Prostate gland (tissue), 2 donors: ENCODE results near the gene SLC35B4. TPM values are rescaled to one million over a fixed set of nuclear protein-coding genes. Genes with fewer than 3 reads are reported as not detected.

Source experiments
- DNase-seq: peaks from one replicate; pipeline ENCODE4 v3.0.0-alpha.2; 2019; ENCODE audit warnings: low spot score
- H3K27ac ChIP-seq, 2 donors: fragments of 200-600 bp; sonication (generic); 2 replicates each; pipeline ENCODE4 v1.5.1; 2017 to 2019
- H3K27me3 ChIP-seq: fragments of 200-600 bp; sonication (generic); replicated peaks from 2 replicates; pipeline ENCODE4 v1.5.1; 2019; ENCODE audit not compliant: insufficient read depth
- H3K36me3 ChIP-seq, 2 donors: fragments of 200-600 bp; sonication (generic); 1 replicate in 1 of 2; 2 replicates in 1 of 2; pipeline versions ENCODE4 v1.5.1 to v1.8.1; 2017 to 2019
- H3K4me1 ChIP-seq: fragments of 200-600 bp; sonication (generic); replicated peaks from 2 replicates; pipeline ENCODE4 v1.5.1; 2019
- H3K4me3 ChIP-seq, 2 donors: fragments of 200-600 bp; sonication (generic); 2 replicates each; pipeline ENCODE4 v1.5.1; 2017 to 2019
- H3K9me3 ChIP-seq: fragments of 200-600 bp; sonication (generic); 2 replicates; pipeline ENCODE4 v1.5.1; 2017
- POLR2A ChIP-seq: fragments of 450-650 bp; IDR thresholded peaks from one replicate; pipeline ENCODE4 v1.6.1; 2016; ENCODE audit warnings: antibody characterized with exemption, mild to moderate bottlenecking
- POLR2AphosphoS5 ChIP-seq: sonication (generic); formaldehyde crosslinking; IDR thresholded peaks from one replicate; pipeline ENCODE4 v1.6.1; 2017; ENCODE audit warnings: antibody characterized with exemption
- WGBS: methylation state at CpG from one replicate; pipeline ENCODE4 v1.1.5; 2018; 5-methylcytosine and 5-hydroxymethylcytosine counted together
- intact Hi-C: fragments of 100-400 bp; cut with DNase I; formaldehyde crosslinking; loops from one replicate; pipeline ENCODE4 v1.14.2; 2022
- total RNA-seq, 2 donors: library from RNA; depleted of rRNA; stranded (reverse); fragments of >200 nt; gene quantifications; one replicate each; pipeline ENCODE4 v1.1.0, GENCODE V29; 2016
- TF ChIP-seq, protein P1 (sequence below), 4 experiments: fragments of 200-600 bp in 2 of 4; fragments of 450-650 bp in 2 of 4; sonication (generic) in 2 of 4; IDR thresholded peaks; 1 replicate in 3 of 4; 2 replicates in 1 of 4; pipeline ENCODE4 v1.5.1; 2016 to 2019; ENCODE audit warnings: antibody characterized with exemption in 4 of 4, mild to moderate bottlenecking in 2 of 4, moderate library complexity in 2 of 4

SLC35B4 gene
- total RNA-seq, 2 donors from 2014 or later: 6.4 to 20.6 TPM

DNA sequence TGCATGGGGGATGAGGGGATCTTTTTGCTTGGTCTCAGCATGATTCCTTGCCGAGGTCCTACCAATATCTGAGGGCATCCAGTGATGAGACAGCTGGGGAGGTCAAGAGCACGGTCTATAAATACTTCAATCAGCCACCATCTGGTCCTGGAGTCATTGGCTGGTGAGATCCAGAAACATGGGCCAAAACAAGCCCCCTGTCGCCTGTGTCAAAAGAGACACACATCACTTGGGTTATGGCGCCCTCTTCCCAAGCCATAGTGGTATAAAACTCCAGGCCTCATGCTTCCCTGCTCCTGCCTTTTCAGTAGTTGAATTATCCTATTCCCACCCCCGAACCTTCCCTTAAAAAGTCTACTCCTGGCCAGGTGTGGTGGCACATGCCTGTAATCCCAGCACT is 60.9 kb downstream of the SLC35B4 start:
- WGBS: 86% methylated on average over 5 of the region's 5 CpGs
- Histone ChIP-seq H3K9me3 (no peaks in the 10 kb centered on the region), H3K27me3 (no peaks in the 10 kb centered on the region), H3K4me1 (no peaks in the 10 kb centered on the region), H3K36me3 (no peaks in the 10 kb centered on the region), H3K27ac (no peak overlapping the region), H3K4me3 (no peak overlapping the region)
- intact Hi-C loops: no loop called here
- no peak for DNase-seq
- TF ChIP-seq, protein P1, sequence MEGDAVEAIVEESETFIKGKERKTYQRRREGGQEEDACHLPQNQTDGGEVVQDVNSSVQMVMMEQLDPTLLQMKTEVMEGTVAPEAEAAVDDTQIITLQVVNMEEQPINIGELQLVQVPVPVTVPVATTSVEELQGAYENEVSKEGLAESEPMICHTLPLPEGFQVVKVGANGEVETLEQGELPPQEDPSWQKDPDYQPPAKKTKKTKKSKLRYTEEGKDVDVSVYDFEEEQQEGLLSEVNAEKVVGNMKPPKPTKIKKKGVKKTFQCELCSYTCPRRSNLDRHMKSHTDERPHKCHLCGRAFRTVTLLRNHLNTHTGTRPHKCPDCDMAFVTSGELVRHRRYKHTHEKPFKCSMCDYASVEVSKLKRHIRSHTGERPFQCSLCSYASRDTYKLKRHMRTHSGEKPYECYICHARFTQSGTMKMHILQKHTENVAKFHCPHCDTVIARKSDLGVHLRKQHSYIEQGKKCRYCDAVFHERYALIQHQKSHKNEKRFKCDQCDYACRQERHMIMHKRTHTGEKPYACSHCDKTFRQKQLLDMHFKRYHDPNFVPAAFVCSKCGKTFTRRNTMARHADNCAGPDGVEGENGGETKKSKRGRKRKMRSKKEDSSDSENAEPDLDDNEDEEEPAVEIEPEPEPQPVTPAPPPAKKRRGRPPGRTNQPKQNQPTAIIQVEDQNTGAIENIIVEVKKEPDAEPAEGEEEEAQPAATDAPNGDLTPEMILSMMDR (IDR thresholded peaks at IDR 0.05): no peak
- no peak for TF ChIP-seq POLR2A
- TF ChIP-seq POLR2AphosphoS5: no peak

DNA sequence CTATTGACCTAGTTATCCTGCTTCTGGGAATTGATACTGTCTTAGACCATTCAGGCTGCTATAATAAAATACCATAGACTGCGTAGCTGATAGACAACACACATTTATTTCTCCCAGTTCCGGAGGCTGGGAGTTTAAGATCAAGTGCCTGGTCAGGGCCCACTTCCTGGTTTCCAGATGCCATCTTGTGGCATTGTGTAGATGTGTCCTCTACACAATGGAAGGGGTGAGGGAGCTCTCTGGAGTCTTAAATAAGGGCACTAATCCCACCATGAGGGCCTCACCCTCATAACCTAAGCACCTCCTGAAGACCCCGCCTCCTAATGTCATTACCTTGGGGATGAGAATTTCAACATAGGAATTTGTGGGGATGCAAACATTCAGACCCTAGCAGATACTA is 62.4 kb downstream of the SLC35B4 start:
- no peaks in the 10 kb centered on the region for H3K27me3 ChIP-seq
- no peak for DNase-seq
- H3K4me3 ChIP-seq: no peak overlapping the region
- no peaks in the 10 kb centered on the region for H3K36me3 ChIP-seq
- WGBS: 95% methylated on average over 3 of the region's 3 CpGs
- no peaks in the 10 kb centered on the region for H3K9me3 ChIP-seq
- H3K4me1 ChIP-seq: no peaks in the 10 kb centered on the region
- no peak overlapping the region for H3K27ac ChIP-seq
- TF ChIP-seq POLR2AphosphoS5 (no peak), POLR2A (no peak)
- TF ChIP-seq, protein P1 (IDR thresholded peaks at IDR 0.05): no peak
- intact Hi-C loops: no loop called here

DNA sequence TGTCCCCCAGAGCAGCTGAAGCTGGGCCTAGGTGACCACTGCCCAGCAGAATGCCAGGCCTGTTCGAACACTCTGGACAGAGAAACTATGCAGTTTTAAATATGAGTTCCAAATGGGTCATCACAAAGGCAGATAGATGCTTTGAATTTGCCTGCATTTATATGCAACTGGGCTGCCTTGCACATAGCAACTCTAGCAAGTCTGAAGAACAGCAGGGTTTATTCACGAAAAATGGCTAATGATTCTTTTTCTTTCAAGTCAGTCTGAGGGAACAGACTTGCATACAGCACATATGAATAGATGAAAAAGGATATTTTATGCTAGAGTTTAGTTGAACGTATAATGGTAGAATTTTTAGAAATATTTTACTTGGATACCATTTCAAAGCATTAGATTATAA is 68.5 kb downstream of the SLC35B4 start:
- TF ChIP-seq, protein P1 (IDR thresholded peaks at IDR 0.05): no peak
- no peak for TF ChIP-seq POLR2AphosphoS5
- no peak for TF ChIP-seq POLR2A

DNA sequence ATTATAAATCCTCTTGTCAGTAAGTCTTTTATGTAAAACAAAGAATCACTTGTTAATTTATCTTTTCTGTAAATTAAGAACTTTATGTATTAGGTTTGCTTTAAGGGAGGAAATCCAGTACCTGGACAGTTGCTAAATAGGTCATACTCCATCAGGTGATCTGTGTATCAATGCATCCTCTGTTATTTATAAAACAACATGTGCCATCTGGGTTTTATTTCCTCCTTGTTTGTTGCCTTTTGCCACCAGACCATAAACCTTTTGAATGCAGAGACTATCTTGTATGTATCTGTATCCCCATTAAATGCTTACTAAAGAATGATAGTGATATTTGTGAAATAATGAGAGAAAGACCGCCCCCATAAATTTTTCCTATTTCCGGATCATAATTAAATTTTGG is 70.0 kb downstream of the SLC35B4 start:
- Histone ChIP-seq H3K4me3 (no peak overlapping the region), H3K9me3 (no peaks in the 10 kb centered on the region), H3K4me1 (no peaks in the 10 kb centered on the region), H3K36me3 (no peaks in the 10 kb centered on the region), H3K27me3 (no peaks in the 10 kb centered on the region), H3K27ac (no peak overlapping the region)
- 62% methylated on average over 2 of the region's 2 CpGs for WGBS
- no peak for TF ChIP-seq POLR2AphosphoS5
- no peak for TF ChIP-seq POLR2A
- TF ChIP-seq, protein P1 (IDR thresholded peaks at IDR 0.05): no peak
- DNase-seq: no peak
- intact Hi-C loops: no loop called here

More for the DNA sequence above, 68.5 kb downstream of the SLC35B4 start:
- no peak for DNase-seq
- Histone ChIP-seq H3K9me3 (no peaks in the 10 kb centered on the region), H3K4me1 (no peaks in the 10 kb centered on the region), H3K27ac (no peak overlapping the region), H3K36me3 (no peaks in the 10 kb centered on the region), H3K27me3 (no peaks in the 10 kb centered on the region), H3K4me3 (no peak overlapping the region)
- 80% methylated on average over 3 of the region's 3 CpGs for WGBS
- intact Hi-C loops: no loop called here

DNA sequence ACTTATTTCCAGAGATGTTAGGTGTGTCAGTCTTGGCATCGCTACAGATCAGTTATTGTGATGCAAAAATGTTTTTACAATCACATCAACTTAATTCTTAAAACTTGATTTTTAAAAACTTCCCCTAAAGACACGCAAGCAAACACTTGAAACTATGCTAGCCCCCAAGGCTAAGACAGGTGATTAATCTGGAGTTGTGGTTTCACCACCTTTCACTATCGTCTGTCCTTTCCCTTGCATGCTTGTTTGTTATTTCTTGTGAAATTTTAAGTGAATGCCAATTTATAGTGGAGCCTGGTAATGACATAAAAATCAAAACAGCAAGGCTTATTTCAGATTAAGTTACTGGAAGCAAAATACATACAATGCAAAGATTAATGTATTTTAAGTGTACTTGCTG is 70.4 kb downstream of the SLC35B4 start:
- Histone ChIP-seq H3K4me3 (no peak overlapping the region), H3K27ac (no peak overlapping the region), H3K27me3 (no peaks in the 10 kb centered on the region), H3K36me3 (no peaks in the 10 kb centered on the region), H3K9me3 (no peaks in the 10 kb centered on the region), H3K4me1 (no peaks in the 10 kb centered on the region)
- intact Hi-C loops: no loop called here
- 50% methylated on average over 3 of the region's 3 CpGs for WGBS
- DNase-seq: no peak
- no peak for TF ChIP-seq POLR2A
- no peak for TF ChIP-seq POLR2AphosphoS5
- TF ChIP-seq, protein P1 (IDR thresholded peaks at IDR 0.05): no peak
